PC-9 (cell line): Measurements from ENCODE around the gene TMEM134.

Experiments used
- CTCF ChIP-seq: fragments of 200-600 bp; sonication (generic); conservative IDR thresholded peaks from 2 replicates; pipeline ENCODE4 v1.6.1; 2017; ENCODE audit warnings: mixed run types, antibody characterized with exemption, mild to moderate bottlenecking, moderate library complexity
- EZH2 ChIP-seq: fragments of 200-600 bp; sonication (generic); IDR thresholded peaks from 2 replicates; pipeline ENCODE4 v1.8.0; 2017; ENCODE audit warnings: antibody characterized with exemption, low read depth

GRCh38 chr11:67449116-67449844, 19.8 kb downstream of the TMEM134 start:
- TF ChIP-seq CTCF: no peak
- no peak for TF ChIP-seq EZH2
